Right atrium auricular region (tissue), 2 donors: ENCODE data around the gene EXOC6B. TPM values are rescaled to one million over a fixed set of nuclear protein-coding genes. Genes with fewer than 3 reads are reported as not detected.
"Not testable (repeated sequence)": the region's sequence is repeated elsewhere in the genome, so short reads cannot be mapped to it uniquely, and the experiment has no call there.

ENCODE experiments used
- DNase-seq: peaks from one replicate; pipeline ENCODE4 v3.0.0-alpha.2; 2019; ENCODE audit warnings: low spot score
- H3K27ac ChIP-seq, 2 donors: fragments of 200-600 bp; sonication (generic); 1 replicate in 1 of 2; 2 replicates in 1 of 2; pipeline ENCODE4 v1.5.1; 2016 to 2019
- H3K27me3 ChIP-seq, 2 donors: fragments of 200-600 bp; sonication (generic); one replicate each; pipeline versions ENCODE4 v1.5.1 to v1.6.0; 2017 to 2019
- H3K36me3 ChIP-seq: fragments of 200-600 bp; sonication (generic); one replicate; pipeline ENCODE4 v1.5.1; 2016
- H3K4me1 ChIP-seq, 2 donors: fragments of 200-600 bp; sonication (generic); one replicate each; pipeline versions ENCODE4 v1.5.1 to v1.6.0; 2017 to 2019
- H3K4me3 ChIP-seq, 2 donors: fragments of 200-600 bp; sonication (generic); 1 replicate in 1 of 2; 2 replicates in 1 of 2; pipeline ENCODE4 v1.5.1; 2017 to 2019; ENCODE audit warnings: mild to moderate bottlenecking in 1 of 2, moderate library complexity in 1 of 2
- H3K9me3 ChIP-seq, 2 donors: fragments of 200-600 bp; sonication (generic); one replicate each; pipeline ENCODE4 v1.5.1; 2019
- total RNA-seq, 2 donors: library from RNA; depleted of rRNA; stranded (reverse); fragments of >200 nt; gene quantifications; one replicate each; pipeline ENCODE4 v1.1.0, GENCODE V29; 2016
- TF ChIP-seq, protein P1 (sequence below), 2 donors: fragments of 200-600 bp; sonication (generic); IDR thresholded peaks; one replicate each; pipeline ENCODE4 v1.5.1; 2019; ENCODE audit warnings: antibody characterized with exemption in 2 of 2

The EXOC6B gene
- total RNA-seq, 2 donors from 2014 or later = 80.5 to 111 TPM

DNA sequence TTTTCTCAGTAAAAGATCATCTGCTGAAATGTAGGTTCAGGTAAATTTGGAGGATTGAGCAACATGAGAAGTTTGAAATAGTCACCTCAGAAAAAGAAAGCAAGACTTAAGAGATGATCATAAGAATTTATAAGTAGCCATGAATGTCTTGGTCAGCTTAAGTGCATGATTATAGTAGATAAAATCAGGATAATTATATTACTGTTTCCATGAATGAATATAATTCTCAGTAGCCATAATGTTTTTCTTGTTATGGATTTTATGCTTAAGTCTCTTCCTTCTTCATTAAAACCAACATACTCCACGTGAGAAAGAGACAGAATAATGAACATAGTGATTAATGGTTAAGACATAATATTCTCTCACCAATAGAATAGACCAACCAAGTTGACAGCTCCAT is 223.7 kb downstream of the EXOC6B start:
- no peak for DNase-seq
- TF ChIP-seq, protein P1, sequence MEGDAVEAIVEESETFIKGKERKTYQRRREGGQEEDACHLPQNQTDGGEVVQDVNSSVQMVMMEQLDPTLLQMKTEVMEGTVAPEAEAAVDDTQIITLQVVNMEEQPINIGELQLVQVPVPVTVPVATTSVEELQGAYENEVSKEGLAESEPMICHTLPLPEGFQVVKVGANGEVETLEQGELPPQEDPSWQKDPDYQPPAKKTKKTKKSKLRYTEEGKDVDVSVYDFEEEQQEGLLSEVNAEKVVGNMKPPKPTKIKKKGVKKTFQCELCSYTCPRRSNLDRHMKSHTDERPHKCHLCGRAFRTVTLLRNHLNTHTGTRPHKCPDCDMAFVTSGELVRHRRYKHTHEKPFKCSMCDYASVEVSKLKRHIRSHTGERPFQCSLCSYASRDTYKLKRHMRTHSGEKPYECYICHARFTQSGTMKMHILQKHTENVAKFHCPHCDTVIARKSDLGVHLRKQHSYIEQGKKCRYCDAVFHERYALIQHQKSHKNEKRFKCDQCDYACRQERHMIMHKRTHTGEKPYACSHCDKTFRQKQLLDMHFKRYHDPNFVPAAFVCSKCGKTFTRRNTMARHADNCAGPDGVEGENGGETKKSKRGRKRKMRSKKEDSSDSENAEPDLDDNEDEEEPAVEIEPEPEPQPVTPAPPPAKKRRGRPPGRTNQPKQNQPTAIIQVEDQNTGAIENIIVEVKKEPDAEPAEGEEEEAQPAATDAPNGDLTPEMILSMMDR (IDR thresholded peaks at IDR 0.05) = no peak
- no peaks in the 10 kb centered on the region for H3K36me3 ChIP-seq

DNA sequence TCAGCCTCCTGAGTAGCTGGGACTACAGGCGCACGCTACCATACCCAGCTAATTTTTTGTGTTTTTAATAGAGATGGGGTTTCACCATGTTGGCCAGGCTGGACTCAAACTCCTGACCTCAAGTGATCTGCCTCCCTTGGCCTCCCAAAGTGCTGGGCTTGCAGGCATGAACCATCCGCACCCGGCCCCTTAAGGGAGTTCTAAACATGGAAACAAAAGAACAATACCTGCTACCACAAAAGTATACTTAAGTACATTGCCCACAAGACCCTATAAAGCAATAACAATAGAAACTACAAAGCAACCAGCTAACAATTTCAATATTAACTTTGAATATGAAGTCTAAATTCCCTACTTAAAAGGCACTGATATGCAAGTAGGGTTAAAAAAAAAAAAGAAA is 242.0 kb downstream of the EXOC6B start:
- not testable (repeated sequence) for H3K9me3 ChIP-seq, H3K4me3 ChIP-seq, H3K27ac ChIP-seq, H3K4me1 ChIP-seq, H3K27me3 ChIP-seq, H3K36me3 ChIP-seq, DNase-seq

More for the DNA sequence above, 223.7 kb downstream of the EXOC6B start:
- Histone ChIP-seq H3K27me3 (no peaks in the 10 kb centered on the region), H3K27ac (no peak overlapping the region), H3K4me3 (no peak overlapping the region), H3K9me3 (no peaks in the 10 kb centered on the region), H3K4me1 (peaks cover 0 to 7% of the 10 kb centered on the region in 2 donors)

DNA sequence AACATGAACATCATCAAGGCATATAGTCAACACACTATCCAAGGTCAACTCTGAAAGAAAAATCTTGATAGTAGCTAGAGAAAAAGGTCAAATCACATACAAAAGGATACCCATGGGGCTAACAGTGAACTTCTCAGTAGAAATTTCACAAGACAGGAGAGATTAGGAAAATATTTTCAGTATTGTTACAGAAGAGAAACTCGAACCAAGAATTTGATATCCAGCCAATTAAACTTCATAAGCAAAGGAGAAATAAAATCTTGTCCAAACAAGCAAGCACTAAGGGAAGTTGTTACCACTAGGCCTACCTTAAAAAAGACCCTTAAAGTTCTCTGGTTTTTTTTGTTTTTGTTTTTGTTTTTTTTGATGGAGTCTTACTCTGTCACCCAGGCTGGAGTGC is 242.5 kb downstream of the EXOC6B start:
- Histone ChIP-seq H3K27me3 (no peaks in the 10 kb centered on the region), H3K4me3 (no peak overlapping the region), H3K4me1 (no peaks in the 10 kb centered on the region), H3K9me3 (no peaks in the 10 kb centered on the region), H3K36me3 (no peaks in the 10 kb centered on the region), H3K27ac (no peak overlapping the region)
- no peak for DNase-seq
- TF ChIP-seq, protein P1 (IDR thresholded peaks at IDR 0.05) = no peak

DNA sequence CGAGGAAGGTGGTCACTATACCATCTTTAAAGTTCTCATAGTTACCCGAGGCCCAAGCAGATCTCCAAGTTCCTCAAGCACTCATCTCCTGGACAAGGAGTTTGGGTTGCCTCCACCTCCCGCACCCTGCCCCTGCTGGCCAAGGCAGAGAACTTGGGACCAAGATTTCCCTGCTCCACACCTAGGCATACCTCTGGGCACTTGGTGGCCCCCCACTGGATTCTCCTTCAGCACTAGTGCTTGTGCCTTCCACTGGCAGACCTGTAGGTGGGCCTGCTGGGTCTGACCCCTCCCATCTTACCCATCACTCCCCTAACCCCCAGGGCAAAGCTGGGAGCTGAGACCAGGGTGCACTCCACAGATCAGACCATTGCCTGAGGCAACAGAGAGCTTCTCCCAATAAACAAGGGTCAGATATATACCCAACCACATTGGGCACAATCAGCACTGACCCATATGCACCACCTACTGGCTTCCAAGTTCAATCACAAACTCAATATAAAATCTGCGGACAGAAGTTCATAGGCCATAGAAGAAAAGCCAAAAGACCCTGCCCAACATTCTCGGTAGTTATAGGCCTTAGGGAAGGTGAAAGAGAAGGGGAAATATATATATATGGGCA is 244.2 kb downstream of the EXOC6B start:
- Histone ChIP-seq H3K4me3 (no peak overlapping the region), H3K27ac (no peak overlapping the region), H3K4me1 (peaks cover 0 to 1% of the 10 kb centered on the region in 2 donors), H3K36me3 (no peaks in the 10 kb centered on the region), H3K9me3 (no peaks in the 10 kb centered on the region), H3K27me3 (no peaks in the 10 kb centered on the region)
- DNase-seq = no peak
- TF ChIP-seq, protein P1 (IDR thresholded peaks at IDR 0.05) = no peak

DNA sequence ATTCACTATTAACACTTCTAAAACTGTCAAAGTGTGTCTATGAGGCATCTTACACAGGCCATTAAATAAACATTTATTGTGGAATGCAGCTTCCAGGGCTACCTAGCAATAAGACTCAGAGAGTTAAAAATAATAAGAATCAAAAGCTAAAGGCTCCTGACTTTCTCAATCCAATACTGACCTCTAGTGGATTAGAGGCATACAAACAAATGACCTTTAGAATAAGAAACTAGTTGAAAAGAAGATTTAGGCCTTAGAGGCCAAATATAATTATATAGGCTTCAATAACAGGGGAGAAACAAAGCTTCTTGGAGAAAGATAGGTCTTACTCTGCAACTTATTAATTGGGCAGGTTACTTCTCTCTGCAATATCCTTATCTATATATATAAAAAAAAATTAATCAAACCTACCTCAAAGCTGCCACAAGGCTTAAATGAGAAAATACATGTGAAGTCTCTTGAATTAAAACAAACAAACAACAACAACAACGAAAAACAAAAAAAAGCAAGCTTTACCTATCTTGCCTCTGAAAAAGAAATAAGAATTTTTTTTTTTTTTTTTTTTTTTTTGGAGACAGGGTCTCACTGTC is 246.1 kb downstream of the EXOC6B start:
- TF ChIP-seq, protein P1 (IDR thresholded peaks at IDR 0.05) = peak; percentile 42 to 75
- H3K27ac ChIP-seq = no peak overlapping the region
- no peak for DNase-seq
- peaks cover 0 to 5% of the 10 kb centered on the region in 2 donors for H3K4me1 ChIP-seq
- no peaks in the 10 kb centered on the region for H3K9me3 ChIP-seq
- H3K36me3 ChIP-seq = no peaks in the 10 kb centered on the region
- no peak overlapping the region for H3K4me3 ChIP-seq
- no peaks in the 10 kb centered on the region for H3K27me3 ChIP-seq

DNA sequence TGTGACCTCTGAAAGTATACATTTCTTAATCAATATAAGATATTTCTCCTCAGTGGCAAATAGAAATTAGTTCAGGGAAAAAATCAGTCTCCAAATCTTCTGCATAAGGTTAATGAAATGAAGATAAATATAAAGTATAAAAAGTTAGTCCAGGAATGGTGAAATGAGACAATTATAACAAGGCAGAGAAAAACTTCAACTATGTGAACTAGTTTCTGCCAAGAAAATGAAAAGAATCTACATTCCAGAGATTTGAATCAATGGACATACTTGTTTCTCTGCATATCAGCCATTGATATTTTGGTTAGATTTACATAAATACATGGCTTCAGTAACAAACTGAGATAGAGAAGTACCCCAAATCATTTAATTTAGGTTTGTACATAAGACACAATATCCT is 249.0 kb downstream of the EXOC6B start:
- Histone ChIP-seq H3K4me1 (peaks cover 0 to 5% of the 10 kb centered on the region in 2 donors), H3K36me3 (no peaks in the 10 kb centered on the region), H3K27me3 (no peaks in the 10 kb centered on the region), H3K9me3 (no peaks in the 10 kb centered on the region), H3K4me3 (no peak overlapping the region), H3K27ac (no peak overlapping the region)
- no peak for DNase-seq
- TF ChIP-seq, protein P1 (IDR thresholded peaks at IDR 0.05) = no peak
